GM12878 (cell line): ENCODE data around the gene VWA8. TPM values are rescaled to one million over a fixed set of nuclear protein-coding genes. Genes with fewer than 3 reads are reported as not detected.

Experiments
- ATAC-seq: fragments of 200-7000 bp; cut with Tn5 transposase; 3 replicates; pipeline ENCODE4 v1.9.1; 2020; ENCODE audit warnings: mild to moderate bottlenecking, moderate library complexity
- BruUV-seq: library from RNA; stranded (reverse); fragments of 400-500 nt; replicated peaks from 2 replicates; lab custom pipeline; 2021; lab: Mats Ljungman, UMichigan
- CTCF ChIA-PET: fragments of 300-600 bp; sonication (Branson Sonifier 250); formaldehyde crosslinking; extraction: SDS; loops from one replicate; lab custom pipeline; 2021; ENCODE audit warnings: inconsistent platforms; lab: Yijun Ruan, JAX
- POLR2A ChIA-PET: fragments of 350-600 bp; formaldehyde crosslinking; extraction: SDS; loops from one replicate; lab custom pipeline; 2021; ENCODE audit warnings: inconsistent platforms; lab: Charles Lee
- RAD21 ChIA-PET: fragments of 300-600 bp; sonication (Branson Sonifier 250); formaldehyde crosslinking; loops from one replicate; lab custom pipeline; 2023; ENCODE audit warnings: antibody characterized with exemption; ENCODE audit not compliant: unreplicated experiment; lab: Charles Lee
- SMC1A ChIA-PET: fragments of 300-600 bp; sonication (Branson Sonifier 250); formaldehyde crosslinking; loops from one replicate; lab custom pipeline; 2023; ENCODE audit not compliant: unreplicated experiment, uncharacterized antibody; lab: Charles Lee
- DNase-seq: peaks from one replicate; pipeline ENCODE4 v3.0.0-alpha.2; 2011; ENCODE audit warnings: low read depth, low spot score
- FAIRE-seq: peaks from 3 replicates; lab custom pipeline; 2011; peaks lifted over from hg19 to GRCh38; lab: Jason Lieb, UNC
- H2AFZ ChIP-seq: 2 replicates; pipeline ENCODE4 v1.6.0; 2011; ENCODE audit warnings: low read depth, low read length, control low read depth; ENCODE audit not compliant: control insufficient read depth
- H3K27ac ChIP-seq: 2 replicates; pipeline ENCODE4 v1.5.1; 2011; ENCODE audit warnings: control low read depth; ENCODE audit not compliant: control insufficient read depth, insufficient read depth
- H3K27me3 ChIP-seq, 2 experiments: replicated peaks in 1 of 2; 2 replicates each; pipeline versions ENCODE4 v1.6.0 to v1.6.1; 2011; ENCODE audit warnings: low read length in 1 of 2; ENCODE audit not compliant: control insufficient read depth in 2 of 2, insufficient read depth in 2 of 2
- H3K36me3 ChIP-seq, 2 experiments: 2 replicates each; pipeline ENCODE4 v1.5.1; 2011; ENCODE audit warnings: low read length in 1 of 2; ENCODE audit not compliant: control insufficient read depth in 2 of 2, insufficient read depth in 2 of 2
- H3K4me1 ChIP-seq: 2 replicates; pipeline ENCODE4 v1.6.1; 2011; ENCODE audit warnings: mild to moderate bottlenecking, low read length, moderate library complexity, mixed read lengths; ENCODE audit not compliant: control insufficient read depth, insufficient read depth
- H3K4me2 ChIP-seq: 2 replicates; pipeline ENCODE4 v1.6.0; 2011; ENCODE audit warnings: control low read depth; ENCODE audit not compliant: control insufficient read depth, insufficient read depth
- H3K4me3 ChIP-seq: fragments of 200-600 bp; sonication (generic); 2 replicates; pipeline ENCODE4 v1.5.1; 2016
- H3K79me2 ChIP-seq: 2 replicates; pipeline ENCODE4 v1.6.0; 2011; ENCODE audit warnings: low read length; ENCODE audit not compliant: control insufficient read depth, insufficient read depth
- H3K9ac ChIP-seq: 2 replicates; pipeline ENCODE4 v1.8.0; 2011; ENCODE audit warnings: low read length, control low read depth, mixed read lengths; ENCODE audit not compliant: control insufficient read depth, insufficient read depth
- H3K9me3 ChIP-seq: replicated peaks from 3 replicates; pipeline ENCODE4 v1.5.1; 2011; ENCODE audit warnings: mild to moderate bottlenecking, low read length; ENCODE audit not compliant: control insufficient read depth, insufficient read depth
- H4K20me1 ChIP-seq: 2 replicates; pipeline ENCODE4 v1.6.0; 2011; ENCODE audit not compliant: control insufficient read depth, insufficient read depth
- CREB1 ChIP-seq: IDR thresholded peaks from 2 replicates; pipeline ENCODE4 v1.6.1; 2012; ENCODE audit warnings: low read depth, mild to moderate bottlenecking, inconsistent platforms
- ETV6 ChIP-seq, 2 experiments: fragments of 450-650 bp in 1 of 2; IDR thresholded peaks in 1 of 2; conservative IDR thresholded peaks in 1 of 2; 2 replicates each; pipeline ENCODE4 v1.6.1; 2014; ENCODE audit warnings: antibody characterized with exemption in 1 of 2, borderline replicate concordance in 1 of 2, low read depth in 1 of 2, mild to moderate bottlenecking in 1 of 2, moderate library complexity in 1 of 2
- GABPA ChIP-seq: IDR thresholded peaks from 2 replicates; pipeline ENCODE4 v1.6.1; 2014; ENCODE audit warnings: antibody characterized with exemption, low read depth, mild to moderate bottlenecking, inconsistent platforms
- MTA3 ChIP-seq: IDR thresholded peaks from 2 replicates; pipeline ENCODE4 v1.6.1; 2012; ENCODE audit warnings: low read length, inconsistent platforms, borderline replicate concordance
- RCOR1 ChIP-seq: conservative IDR thresholded peaks from 2 replicates; pipeline ENCODE4 v1.6.1; 2012; ENCODE audit warnings: low read depth, low read length, improper control_type of control experiment
- SMAD5 ChIP-seq: IDR thresholded peaks from 2 replicates; pipeline ENCODE4 v1.6.1; 2016; ENCODE audit warnings: antibody characterized with exemption, low read depth
- SMARCA5 ChIP-seq: fragments of 450-650 bp; IDR thresholded peaks from 2 replicates; pipeline ENCODE4 v1.6.1; 2017; ENCODE audit warnings: mild to moderate bottlenecking
- SREBF2 ChIP-seq: IDR thresholded peaks from 2 replicates; pipeline ENCODE4 v1.6.1; 2012; ENCODE audit warnings: mild to moderate bottlenecking, low read length
- ZNF217 ChIP-seq: fragments of 450-650 bp; IDR thresholded peaks from 2 replicates; pipeline ENCODE4 v1.6.1; 2017; ENCODE audit warnings: antibody characterized with exemption, mild to moderate bottlenecking
- ZNF687 ChIP-seq: fragments of 450-650 bp; IDR thresholded peaks from 2 replicates; pipeline ENCODE4 v1.6.1; 2017; ENCODE audit warnings: mild to moderate bottlenecking, moderate library complexity
- WGBS: methylation state at CpG from one replicate; pipeline ENCODE4 v1.1.6; 2016; ENCODE audit warnings: low lambda C conversion rate; ENCODE audit not compliant: insufficient replicate concordance, insufficient coverage; ENCODE audit errors: missing lambda C conversion rate; 5-methylcytosine and 5-hydroxymethylcytosine counted together
- in situ Hi-C: fragments of 300-500 bp; cut with MboI; formaldehyde crosslinking; loops from 9 replicates; pipeline ENCODE4 v1.14.3; 2018; ENCODE audit warnings: mixed read lengths
- intact Hi-C: fragments of 100-400 bp; cut with micrococcal nuclease; formaldehyde crosslinking; loops from one replicate; pipeline ENCODE4 v1.14.2; 2022; ENCODE audit not compliant: unreplicated experiment
- polyA plus RNA-seq, 11 experiments: library from polyadenylated mRNA; depleted of rRNA in 4 of 11; unstranded in 6 of 11; stranded (reverse) in 5 of 11; fragments of >200 nt; fragmentation: Nextera tagmentation in 4 of 11; fragmentation: Illumina TruSeq in 1 of 11; extraction: Ambion mirVana in 4 of 11; extraction: Trizol in 1 of 11; gene quantifications; 1 replicate in 1 of 11; 2 replicates in 10 of 11; pipeline versions ENCODE4 v1.2.1 to v1.2.3, GENCODE V29; 2011 to 2016; ENCODE audit warnings: inconsistent platforms in 2 of 11, missing spikeins in 2 of 11, low read depth in 1 of 11
- total RNA-seq, 4 experiments: library from RNA; depleted of rRNA in 3 of 4; stranded (reverse); fragments of >200 nt in 3 of 4; fragmentation: Illumina TruSeq in 1 of 4; extraction: Trizol in 1 of 4; gene quantifications; 2 replicates each; pipeline versions ENCODE4 v1.2.1 to v1.2.3, GENCODE V29; 2013 to 2021

The VWA8 gene
- total and polyA plus RNA-seq, 10 of the 15 experiments (the other 5 are each of a cell fraction or from before 2014, with no cell fraction given): 3.0 to 21.8 (median 13.5) TPM

- FAIRE-seq (no peak), ATAC-seq (no peak), DNase-seq (no peak)
- H3K36me3 ChIP-seq: no peaks in the 10 kb centered on the region; a peak in 1 of 4 replicates
- in situ Hi-C loops (no loop called here), intact Hi-C loops (no loop called here)
- RAD21 ChIA-PET: interaction anchor here (0.9 to 3.4 kb wide), 5 partner anchors 10 to 433 kb away, joined by 3 to 29 read pairs (median 4); no protein-coding TSS in a partner anchor
- TF ChIP-seq ZNF687: no peak
- TF ChIP-seq GABPA: no peak
- no peak for TF ChIP-seq SMARCA5
- TF ChIP-seq SMAD5: no peak
- TF ChIP-seq ETV6 (conservative IDR thresholded peaks at IDR 0.05 in 1 of 2, IDR thresholded peaks at IDR 0.05 in 1 of 2; ENCODE audit: borderline replicate concordance in 1 of 2, low read depth in 1 of 2): no peak
- TF ChIP-seq SREBF2: no peak
- TF ChIP-seq ZNF217: no peak
- TF ChIP-seq CREB1: no peak
- TF ChIP-seq RCOR1: no peak
- TF ChIP-seq MTA3: no peak
- 77% methylated on average over 3 of the region's 3 CpGs for WGBS
- H4K20me1 ChIP-seq: no peaks in the 10 kb centered on the region
- no peak overlapping the region for H3K4me3 ChIP-seq
- CTCF ChIA-PET: interaction anchor here (0.6 to 4.4 kb wide), 9 partner anchors 9 to 538 kb away, joined by 3 to 49 read pairs (median 3); no protein-coding TSS in a partner anchor
- H3K4me1 ChIP-seq: peaks cover 7% of the 10 kb centered on the region; the same call in 1 of the 2 replicates
- H3K27me3 ChIP-seq: no peaks in the 10 kb centered on the region
- SMC1A ChIA-PET: interaction anchor here (1.3 to 3.7 kb wide), 5 partner anchors 9 to 229 kb away, joined by 3 to 47 read pairs (median 6); no protein-coding TSS in a partner anchor
- no peak overlapping the region for H3K27ac ChIP-seq
- no peaks in the 10 kb centered on the region for H3K79me2 ChIP-seq
- POLR2A ChIA-PET: no interaction called here
- H3K9ac ChIP-seq: no peak overlapping the region
- BruUV-seq: no TSS peak
- H3K9me3 ChIP-seq: no peaks in the 10 kb centered on the region
- no peak overlapping the region for H3K4me2 ChIP-seq
- H2AFZ ChIP-seq: no peak overlapping the region
These were observed 282.7 kb downstream of the VWA8 start for GRCh38 chr13:41678249-41678648.
